Left kidney (tissue), 8 donors: ENCODE results near the gene FBLN7. TPM values are rescaled to one million over a fixed set of nuclear protein-coding genes. Genes with fewer than 3 reads are reported as not detected.
"Not testable (repeated sequence)": the region's sequence is repeated elsewhere in the genome, so short reads cannot be mapped to it uniquely, and the experiment has no call there.

ENCODE experiments used
- DNase-seq: peaks from one replicate; pipeline ENCODE4 v3.0.0-alpha.2; 2013
- long read RNA-seq, 8 donors: transcript quantifications; one replicate each; lab custom pipeline, GENCODE V29; 2026
- polyA plus RNA-seq: library from polyadenylated mRNA; unstranded; fragments of 120-200 nt; gene quantifications from one replicate; pipeline ENCODE4 v1.2.1, GENCODE V29; 2013; ENCODE audit not compliant: insufficient read length

Gene FBLN7
- 13.6 TPM for polyA plus RNA-seq
- long read RNA-seq, donor 1, partial matches to known transcripts: 0 of 4 reads
- long read RNA-seq, donor 1, other reads (novel, unspliced or antisense): 0 of 4 reads
- long read RNA-seq, donor 2, partial matches to known transcripts: 11 of 13 reads
- long read RNA-seq, donor 2, other reads (novel, unspliced or antisense): 0 of 13 reads
- long read RNA-seq, donor 3, partial matches to known transcripts: 0 of 1 reads
- long read RNA-seq, donor 3, other reads (novel, unspliced or antisense): 0 of 1 reads
- long read RNA-seq, donor 4: 0 reads
- long read RNA-seq, donor 5, partial matches to known transcripts: 10 of 10 reads
- long read RNA-seq, donor 5, other reads (novel, unspliced or antisense): 0 of 10 reads
- long read RNA-seq, donor 6, partial matches to known transcripts: 0 of 3 reads
- long read RNA-seq, donor 6, other reads (novel, unspliced or antisense): 0 of 3 reads
- long read RNA-seq, donor 7, partial matches to known transcripts: 0 of 2 reads
- long read RNA-seq, donor 7, other reads (novel, unspliced or antisense): 0 of 2 reads
- long read RNA-seq, donor 8: 0 reads

GRCh38 chr2:112138159-112139032 lies at the start of gene FBLN7:
Gene FBLN7, plus strand, starts transcription at chr2:112138385. Its CDS starts 271 bp downstream, at chr2:112138656.
- DNase-seq: no peak

GRCh38 chr2:112089375-112089774 lies 48.8 kb upstream of the FBLN7 start:
- DNase-seq: no peak

GRCh38 chr2:112092286-112093041 lies 45.7 kb upstream of the FBLN7 start:
- no peak for DNase-seq

- DNase-seq: no peak
Observed at GRCh38 chr2:112093216-112093615, 45.0 kb upstream of the FBLN7 start.

- no peak for DNase-seq
Observed at GRCh38 chr2:112095681-112096080, 42.5 kb upstream of the FBLN7 start.

GRCh38 chr2:112096098-112096497 lies 42.1 kb upstream of the FBLN7 start:
- no peak for DNase-seq

- no peak for DNase-seq
Observed at GRCh38 chr2:112108178-112108832, 29.9 kb upstream of the FBLN7 start.

- DNase-seq: no peak
Observed at GRCh38 chr2:112109278-112109677, 28.9 kb upstream of the FBLN7 start.

- DNase-seq: no peak
Observed at GRCh38 chr2:112110966-112111365, 27.2 kb upstream of the FBLN7 start.

- DNase-seq: not testable (repeated sequence)
Observed at GRCh38 chr2:112113354-112113753, 24.8 kb upstream of the FBLN7 start.

GRCh38 chr2:112118148-112118547 lies 20.0 kb upstream of the FBLN7 start:
- no peak for DNase-seq

- DNase-seq: peak; percentile 54
Observed at GRCh38 chr2:112121682-112122254, 16.4 kb upstream of the FBLN7 start.

- DNase-seq: no peak
Observed at GRCh38 chr2:112129060-112129459, 9.1 kb upstream of the FBLN7 start.

- DNase-seq: no peak
Observed at GRCh38 chr2:112133344-112133743, 4.8 kb upstream of the FBLN7 start.

- DNase-seq: no peak
Observed at GRCh38 chr2:112134120-112134519, 4.1 kb upstream of the FBLN7 start.

GRCh38 chr2:112136096-112136495 lies 2.1 kb upstream of the FBLN7 start:
- DNase-seq: no peak

GRCh38 chr2:112137516-112138158 lies 548 bp upstream of the FBLN7 start:
- no peak for DNase-seq

- not testable (repeated sequence) for DNase-seq
Observed at GRCh38 chr2:112139033-112139614, 939 bp downstream of the FBLN7 start.

GRCh38 chr2:112139661-112140204 lies 1.5 kb downstream of the FBLN7 start:
- not testable (repeated sequence) for DNase-seq
